CD8-positive, alpha-beta memory T cell (primary cell): Measurements from ENCODE around the gene FAM107A. TPM values are rescaled to one million over a fixed set of nuclear protein-coding genes. Genes with fewer than 3 reads are reported as not detected.

Source experiments
- CTCF ChIA-PET: fragments of 350-600 bp; sonication (Branson Sonifier 250); formaldehyde crosslinking; loops from one replicate; lab custom pipeline; 2021; ENCODE audit warnings: antibody characterized with exemption; lab: Charles Lee
- POLR2A ChIA-PET: fragments of 350-600 bp; sonication (Branson Sonifier 250); formaldehyde crosslinking; loops from one replicate; lab custom pipeline; 2021; ENCODE audit warnings: antibody characterized with exemption; lab: Charles Lee
- DNase-seq, 5 donors: peaks; one replicate each; pipeline versions ENCODE4 v3.0.0 to v3.0.0-alpha.2; 2020 to 2022; ENCODE audit warnings: mixed read lengths in 1 of 5
- H3K27ac ChIP-seq: one replicate; pipeline ENCODE4 v1.7.0; 2013; ENCODE audit warnings: low read depth, mild to moderate bottlenecking, low read length, moderate library complexity
- H3K27me3 ChIP-seq: 2 replicates; pipeline ENCODE4 v1.7.0; 2013; ENCODE audit warnings: low read length, mild to moderate bottlenecking; ENCODE audit not compliant: insufficient read depth, poor library complexity, severe bottlenecking
- H3K36me3 ChIP-seq: 2 replicates; pipeline ENCODE4 v1.7.0; 2013; ENCODE audit warnings: mild to moderate bottlenecking, low read length, moderate library complexity; ENCODE audit not compliant: insufficient read depth
- H3K4me1 ChIP-seq: 2 replicates; pipeline ENCODE4 v1.7.0; 2013; ENCODE audit warnings: mild to moderate bottlenecking, low read length, moderate library complexity; ENCODE audit not compliant: insufficient read depth
- H3K4me3 ChIP-seq: 2 replicates; pipeline ENCODE4 v1.7.0; 2013; ENCODE audit warnings: mild to moderate bottlenecking, low read length
- H3K9me3 ChIP-seq: 2 replicates; pipeline ENCODE4 v1.7.0; 2013; ENCODE audit warnings: mild to moderate bottlenecking, low read length
- H3K27ac Mint-ChIP-seq, 8 donors: one replicate each; pipeline ENCODE4 v1.8.0; 2020 to 2021; ENCODE audit warnings: mixed read lengths in 8 of 8, mild to moderate bottlenecking in 6 of 8, inconsistent platforms in 3 of 8, moderate library complexity in 3 of 8
- H3K27me3 Mint-ChIP-seq, 2 donors: one replicate each; pipeline ENCODE4 v1.8.0; 2020 to 2021; ENCODE audit warnings: mixed read lengths in 2 of 2, mild to moderate bottlenecking in 1 of 2, moderate library complexity in 1 of 2
- H3K36me3 Mint-ChIP-seq, 3 donors: one replicate each; pipeline ENCODE4 v1.8.0; 2020 to 2021; ENCODE audit warnings: mixed read lengths in 3 of 3, inconsistent platforms in 1 of 3, mild to moderate bottlenecking in 1 of 3
- H3K4me1 Mint-ChIP-seq, 3 donors: one replicate each; pipeline ENCODE4 v1.8.0; 2020 to 2021; ENCODE audit warnings: mixed read lengths in 3 of 3, inconsistent platforms in 1 of 3, mild to moderate bottlenecking in 1 of 3
- H3K4me3 Mint-ChIP-seq, 7 donors: one replicate each; pipeline ENCODE4 v1.8.0; 2020 to 2021; ENCODE audit warnings: mixed read lengths in 7 of 7, mild to moderate bottlenecking in 6 of 7, moderate library complexity in 4 of 7, inconsistent platforms in 2 of 7
- H3K9me3 Mint-ChIP-seq, 5 donors: one replicate each; pipeline ENCODE4 v1.8.0; 2020 to 2022; ENCODE audit warnings: mixed read lengths in 5 of 5, mild to moderate bottlenecking in 3 of 5, moderate library complexity in 2 of 5, inconsistent platforms in 1 of 5
- polyA plus RNA-seq: library from polyadenylated mRNA; unstranded; fragments of 300-500 nt; fragmentation: Illumina TruSeq; gene quantifications from one replicate; pipeline ENCODE4 v1.2.3, GENCODE V29; 2021
- total RNA-seq, 2 experiments: library from RNA; stranded (reverse); gene quantifications; one replicate each; pipeline ENCODE4 v1.2.3, GENCODE V29; 2021

Gene FAM107A
- total and polyA plus RNA-seq, 3 experiments from 2014 or later, result not detected

GRCh38 chr3:58621086-58621830, 44.1 kb upstream of the FAM107A start:
- Histone ChIP-seq H3K9me3 (no peaks in the 10 kb centered on the region), H3K27ac (no peak overlapping the region), H3K4me3 (no peak overlapping the region), H3K27me3 (no peaks in the 10 kb centered on the region), H3K36me3 (no peaks in the 10 kb centered on the region), H3K4me1 (no peaks in the 10 kb centered on the region)
- Mint-ChIP-seq H3K27me3 (peaks cover 0 to 1% of the 10 kb centered on the region in 2 donors), H3K27ac (no peak overlapping the region), H3K36me3 (peaks cover 0 to 1% (median 0%) of the 10 kb centered on the region in 3 donors), H3K4me3 (no peak overlapping the region), H3K4me1 (peaks cover 0 to 7% (median 4%) of the 10 kb centered on the region in 3 donors), H3K9me3 (no peaks in the 10 kb centered on the region)
- CTCF ChIA-PET, result interaction anchor here (1.4 kb wide), 1 partner anchor 9 kb away, joined by 6 read pairs; no protein-coding TSS in a partner anchor
- POLR2A ChIA-PET, result no interaction called here
- DNase-seq, result no peak

GRCh38 chr3:58620421-58620820, 43.2 kb upstream of the FAM107A start:
- peaks cover 0 to 1% (median 0%) of the 10 kb centered on the region in 3 donors for H3K36me3 Mint-ChIP-seq
- no peak overlapping the region for H3K4me3 Mint-ChIP-seq
- peaks cover 0 to 1% of the 10 kb centered on the region in 2 donors for H3K27me3 Mint-ChIP-seq
- H3K36me3 ChIP-seq, result no peaks in the 10 kb centered on the region
- H3K4me1 ChIP-seq, result no peaks in the 10 kb centered on the region
- H3K9me3 ChIP-seq, result no peaks in the 10 kb centered on the region
- H3K4me1 Mint-ChIP-seq, result peaks cover 0 to 4% (median 4%) of the 10 kb centered on the region in 3 donors
- no peak overlapping the region for H3K27ac Mint-ChIP-seq
- CTCF ChIA-PET, result no interaction called here
- no peaks in the 10 kb centered on the region for H3K9me3 Mint-ChIP-seq
- POLR2A ChIA-PET, result no interaction called here
- DNase-seq, result no peak
- no peak overlapping the region for H3K27ac ChIP-seq
- no peaks in the 10 kb centered on the region for H3K27me3 ChIP-seq
- no peak overlapping the region for H3K4me3 ChIP-seq

GRCh38 chr3:58617338-58617761, 40.2 kb upstream of the FAM107A start:
- Mint-ChIP-seq H3K9me3 (no peaks in the 10 kb centered on the region), H3K4me1 (no peaks in the 10 kb centered on the region), H3K27me3 (peaks cover 0 to 1% of the 10 kb centered on the region in 2 donors), H3K4me3 (no peak overlapping the region), H3K36me3 (no peaks in the 10 kb centered on the region), H3K27ac (no peak overlapping the region)
- DNase-seq, result no peak
- no peaks in the 10 kb centered on the region for H3K36me3 ChIP-seq
- no peaks in the 10 kb centered on the region for H3K9me3 ChIP-seq
- H3K27me3 ChIP-seq, result no peaks in the 10 kb centered on the region
- H3K27ac ChIP-seq, result no peak overlapping the region
- ChIA-PET CTCF (interaction anchor here (2.8 kb wide), 1 partner anchor 12 kb away, joined by 9 read pairs; no protein-coding TSS in a partner anchor), POLR2A (no interaction called here)
- no peak overlapping the region for H3K4me3 ChIP-seq
- no peaks in the 10 kb centered on the region for H3K4me1 ChIP-seq

GRCh38 chr3:58613236-58614132, 36.3 kb upstream of the FAM107A start:
- H3K4me3 Mint-ChIP-seq, result no peak overlapping the region
- H3K36me3 Mint-ChIP-seq, result no peaks in the 10 kb centered on the region
- Histone ChIP-seq H3K27me3 (no peaks in the 10 kb centered on the region), H3K4me1 (no peaks in the 10 kb centered on the region), H3K27ac (no peak overlapping the region), H3K9me3 (no peaks in the 10 kb centered on the region), H3K4me3 (no peak overlapping the region), H3K36me3 (no peaks in the 10 kb centered on the region)
- CTCF ChIA-PET, result no interaction called here
- no peaks in the 10 kb centered on the region for H3K9me3 Mint-ChIP-seq
- no peak for DNase-seq
- H3K27me3 Mint-ChIP-seq, result peaks cover 4% of the 10 kb centered on the region in 2 donors
- POLR2A ChIA-PET, result no interaction called here
- H3K4me1 Mint-ChIP-seq, result no peaks in the 10 kb centered on the region
- no peak overlapping the region for H3K27ac Mint-ChIP-seq

GRCh38 chr3:58612830-58613229, 35.6 kb upstream of the FAM107A start:
- Mint-ChIP-seq H3K9me3 (no peaks in the 10 kb centered on the region), H3K4me1 (peaks cover 0 to 4% (median 0%) of the 10 kb centered on the region in 3 donors), H3K27ac (no peak overlapping the region), H3K36me3 (no peaks in the 10 kb centered on the region), H3K27me3 (peaks cover 4 to 6% of the 10 kb centered on the region in 2 donors), H3K4me3 (no peak overlapping the region)
- Histone ChIP-seq H3K4me1 (no peaks in the 10 kb centered on the region), H3K36me3 (no peaks in the 10 kb centered on the region), H3K9me3 (no peaks in the 10 kb centered on the region), H3K4me3 (no peak overlapping the region), H3K27me3 (no peaks in the 10 kb centered on the region), H3K27ac (no peak overlapping the region)
- DNase-seq, result no peak
- ChIA-PET POLR2A (no interaction called here), CTCF (no interaction called here)

GRCh38 chr3:58609990-58610389, 32.8 kb upstream of the FAM107A start:
- Histone ChIP-seq H3K36me3 (no peaks in the 10 kb centered on the region), H3K9me3 (no peaks in the 10 kb centered on the region), H3K27me3 (no peaks in the 10 kb centered on the region), H3K4me3 (no peak overlapping the region), H3K4me1 (no peaks in the 10 kb centered on the region), H3K27ac (no peak overlapping the region)
- Mint-ChIP-seq H3K27me3 (peaks cover 8 to 11% of the 10 kb centered on the region in 2 donors), H3K9me3 (no peaks in the 10 kb centered on the region), H3K27ac (no peak overlapping the region), H3K4me1 (peaks cover 0 to 5% (median 0%) of the 10 kb centered on the region in 3 donors), H3K36me3 (no peaks in the 10 kb centered on the region), H3K4me3 (no peak overlapping the region)
- ChIA-PET POLR2A (no interaction called here), CTCF (interaction anchor here (1.7 kb wide), 1 partner anchor 20 kb away, joined by 3 read pairs; no protein-coding TSS in a partner anchor)
- no peak for DNase-seq

- Mint-ChIP-seq H3K9me3 (no peaks in the 10 kb centered on the region), H3K27me3 (peaks cover 11 to 19% of the 10 kb centered on the region in 2 donors), H3K4me3 (no peak overlapping the region), H3K4me1 (peaks cover 0 to 5% (median 0%) of the 10 kb centered on the region in 3 donors), H3K36me3 (no peaks in the 10 kb centered on the region), H3K27ac (no peak overlapping the region)
- H3K4me3 ChIP-seq, result no peak overlapping the region
- H3K9me3 ChIP-seq, result no peaks in the 10 kb centered on the region
- H3K4me1 ChIP-seq, result no peaks in the 10 kb centered on the region
- no peaks in the 10 kb centered on the region for H3K27me3 ChIP-seq
- no peak for DNase-seq
- H3K36me3 ChIP-seq, result no peaks in the 10 kb centered on the region
- CTCF ChIA-PET, result no interaction called here
- POLR2A ChIA-PET, result no interaction called here
- no peak overlapping the region for H3K27ac ChIP-seq
Measured at GRCh38 chr3:58608648-58609047, 31.5 kb upstream of the FAM107A start.

- Histone ChIP-seq H3K36me3 (no peaks in the 10 kb centered on the region), H3K9me3 (no peaks in the 10 kb centered on the region), H3K4me1 (no peaks in the 10 kb centered on the region), H3K27ac (no peak overlapping the region), H3K27me3 (no peaks in the 10 kb centered on the region), H3K4me3 (no peak overlapping the region)
- no peaks in the 10 kb centered on the region for H3K9me3 Mint-ChIP-seq
- no peaks in the 10 kb centered on the region for H3K36me3 Mint-ChIP-seq
- CTCF ChIA-PET, result no interaction called here
- H3K4me1 Mint-ChIP-seq, result peaks cover 0 to 5% (median 0%) of the 10 kb centered on the region in 3 donors
- H3K27ac Mint-ChIP-seq, result no peak overlapping the region
- peaks cover 11 to 25% of the 10 kb centered on the region in 2 donors for H3K27me3 Mint-ChIP-seq
- no peak overlapping the region for H3K4me3 Mint-ChIP-seq
- no peak for DNase-seq
- POLR2A ChIA-PET, result no interaction called here
Measured at GRCh38 chr3:58607816-58608215, 30.6 kb upstream of the FAM107A start.
